Measurements from ENCODE around the gene SARDH. TPM values are rescaled to one million over a fixed set of nuclear protein-coding genes. Genes with fewer than 3 reads are reported as not detected.

SARDH gene
- total and polyA plus RNA-seq, 7 donors, result 0.49 to 3.0 (median 1.9) TPM; not detected in 1

GRCh38 chr9:133667759-133668450 lies 70.2 kb downstream of the SARDH start:
- Histone ChIP-seq H3K4me1 (no peaks in the 10 kb centered on the region), H3K27me3 (no peaks in the 10 kb centered on the region), H3K36me3 (no peaks in the 10 kb centered on the region), H3K9me3 (no peaks in the 10 kb centered on the region), H3K27ac (no peak overlapping the region), H3K4me3 (no peak overlapping the region)
- DNase-seq, result no peak
- intact Hi-C loops (cut with DNase I), result no loop called here
- no peak for TF ChIP-seq POLR2AphosphoS5 (IDR thresholded peaks at IDR 0.05)
- TF ChIP-seq, protein P1, sequence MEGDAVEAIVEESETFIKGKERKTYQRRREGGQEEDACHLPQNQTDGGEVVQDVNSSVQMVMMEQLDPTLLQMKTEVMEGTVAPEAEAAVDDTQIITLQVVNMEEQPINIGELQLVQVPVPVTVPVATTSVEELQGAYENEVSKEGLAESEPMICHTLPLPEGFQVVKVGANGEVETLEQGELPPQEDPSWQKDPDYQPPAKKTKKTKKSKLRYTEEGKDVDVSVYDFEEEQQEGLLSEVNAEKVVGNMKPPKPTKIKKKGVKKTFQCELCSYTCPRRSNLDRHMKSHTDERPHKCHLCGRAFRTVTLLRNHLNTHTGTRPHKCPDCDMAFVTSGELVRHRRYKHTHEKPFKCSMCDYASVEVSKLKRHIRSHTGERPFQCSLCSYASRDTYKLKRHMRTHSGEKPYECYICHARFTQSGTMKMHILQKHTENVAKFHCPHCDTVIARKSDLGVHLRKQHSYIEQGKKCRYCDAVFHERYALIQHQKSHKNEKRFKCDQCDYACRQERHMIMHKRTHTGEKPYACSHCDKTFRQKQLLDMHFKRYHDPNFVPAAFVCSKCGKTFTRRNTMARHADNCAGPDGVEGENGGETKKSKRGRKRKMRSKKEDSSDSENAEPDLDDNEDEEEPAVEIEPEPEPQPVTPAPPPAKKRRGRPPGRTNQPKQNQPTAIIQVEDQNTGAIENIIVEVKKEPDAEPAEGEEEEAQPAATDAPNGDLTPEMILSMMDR (IDR thresholded peaks at IDR 0.05), result no peak
- TF ChIP-seq EP300 (IDR thresholded peaks at IDR 0.05), result no peak
- no peak for TF ChIP-seq POLR2A (IDR thresholded peaks at IDR 0.05)
- WGBS, 2 donors, result 58 to 68% methylated on average over 17 of the region's 17 CpGs

DNA sequence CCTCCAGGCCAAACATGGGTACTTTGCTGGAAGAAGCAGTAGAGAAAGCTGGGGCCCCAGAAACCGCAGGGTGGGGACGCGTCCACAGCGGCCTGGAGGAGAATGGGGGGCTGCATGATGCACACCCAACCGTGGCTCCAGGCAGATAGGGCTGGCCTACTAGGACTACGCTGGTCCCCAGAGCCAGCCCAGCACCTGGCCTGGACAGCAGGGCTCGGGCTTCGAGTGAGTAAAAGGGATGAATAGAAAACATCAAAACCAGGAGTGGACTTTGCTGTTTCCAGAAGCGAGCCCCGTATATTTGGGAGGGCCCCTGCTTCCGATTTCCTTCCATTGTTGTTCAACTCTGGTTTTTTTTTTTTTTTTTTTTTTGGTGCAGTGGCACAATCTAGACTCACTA lies 71.3 kb downstream of the SARDH start:
- no peaks in the 10 kb centered on the region for H3K9me3 ChIP-seq
- H3K27me3 ChIP-seq, result peaks cover 0 to 8% (median 0%) of the 10 kb centered on the region in 3 donors
- TF ChIP-seq EP300 (IDR thresholded peaks at IDR 0.05), result no peak
- TF ChIP-seq, protein P1 (IDR thresholded peaks at IDR 0.05), result no peak
- no peak for TF ChIP-seq POLR2AphosphoS5 (IDR thresholded peaks at IDR 0.05)
- no peak for TF ChIP-seq POLR2A (IDR thresholded peaks at IDR 0.05)
- intact Hi-C loops (cut with DNase I), result no loop called here
- H3K27ac ChIP-seq, result no peak overlapping the region
- 65 to 78% methylated on average over 11 of the region's 11 CpGs for WGBS, 2 donors
- no peak overlapping the region for H3K4me3 ChIP-seq
- no peaks in the 10 kb centered on the region for H3K36me3 ChIP-seq
- DNase-seq, result no peak
- no peaks in the 10 kb centered on the region for H3K4me1 ChIP-seq

DNA sequence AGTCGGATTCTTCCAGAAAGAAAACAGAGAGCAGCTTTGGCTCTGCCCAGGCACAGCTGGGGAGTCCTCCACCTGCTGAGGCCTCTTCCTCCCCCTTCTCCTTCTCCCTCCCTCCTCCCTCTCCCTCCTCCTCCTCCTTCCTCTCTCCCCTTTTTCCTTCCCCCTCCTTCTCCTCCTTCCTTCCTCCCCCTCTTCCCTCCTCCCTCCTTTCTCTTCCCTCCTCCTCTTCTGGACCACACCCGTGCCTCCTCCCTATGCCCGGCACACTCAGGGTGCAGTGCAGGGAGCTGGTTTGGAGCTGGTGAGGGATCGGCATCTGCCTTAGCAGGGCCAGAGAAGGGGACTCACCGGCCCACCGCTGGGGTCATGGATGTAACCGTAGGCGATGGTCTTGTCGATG lies 71.8 kb downstream of the SARDH start:
- Histone ChIP-seq H3K27me3 (peaks cover 0 to 12% (median 0%) of the 10 kb centered on the region in 3 donors), H3K27ac (no peak overlapping the region), H3K9me3 (no peaks in the 10 kb centered on the region), H3K4me1 (no peaks in the 10 kb centered on the region), H3K36me3 (no peaks in the 10 kb centered on the region), H3K4me3 (no peak overlapping the region)
- 64 to 83% methylated on average over 9 of the region's 9 CpGs for WGBS, 2 donors
- TF ChIP-seq EP300 (IDR thresholded peaks at IDR 0.05), result no peak
- TF ChIP-seq POLR2A (IDR thresholded peaks at IDR 0.05), result no peak
- TF ChIP-seq, protein P1 (IDR thresholded peaks at IDR 0.05), result no peak
- no peak for TF ChIP-seq POLR2AphosphoS5 (IDR thresholded peaks at IDR 0.05)
- intact Hi-C loops (cut with DNase I), result no loop called here
- no peak for DNase-seq

DNA sequence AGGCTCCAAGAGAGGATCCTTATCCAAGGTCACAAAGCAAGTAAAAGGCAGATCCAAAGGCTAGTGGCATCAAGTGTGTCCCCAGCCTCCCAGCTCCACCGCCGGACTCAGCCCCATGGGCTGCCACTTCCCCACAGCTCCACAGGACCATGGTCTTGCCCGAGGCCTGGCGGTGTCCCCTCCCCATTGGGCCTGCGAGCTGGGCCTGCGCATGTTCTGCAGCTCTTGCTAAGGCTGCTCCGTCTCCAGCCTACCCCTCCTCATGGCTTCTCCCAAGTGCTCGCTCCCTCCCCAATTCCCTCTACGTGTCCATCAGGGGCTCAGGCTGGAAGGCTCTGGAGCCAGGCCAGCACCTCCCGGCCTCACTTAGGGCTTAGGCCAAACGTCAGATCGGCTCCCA lies 72.6 kb downstream of the SARDH start:
- intact Hi-C loops (cut with DNase I), result no loop called here
- DNase-seq, result no peak
- Histone ChIP-seq H3K4me1 (no peaks in the 10 kb centered on the region), H3K27me3 (peaks cover 0 to 21% (median 0%) of the 10 kb centered on the region in 3 donors), H3K36me3 (no peaks in the 10 kb centered on the region), H3K9me3 (no peaks in the 10 kb centered on the region), H3K4me3 (no peak overlapping the region), H3K27ac (no peak overlapping the region)
- WGBS, 2 donors, result 85 to 88% methylated on average over 12 of the region's 12 CpGs
- TF ChIP-seq, protein P1 (IDR thresholded peaks at IDR 0.05), result no peak
- TF ChIP-seq POLR2A (IDR thresholded peaks at IDR 0.05) (no peak), POLR2AphosphoS5 (IDR thresholded peaks at IDR 0.05) (no peak), EP300 (IDR thresholded peaks at IDR 0.05) (no peak)

GRCh38 chr9:133665096-133665495 lies 73.1 kb downstream of the SARDH start:
- H3K27ac ChIP-seq, result no peak overlapping the region
- TF ChIP-seq EP300 (IDR thresholded peaks at IDR 0.05), result no peak
- WGBS, 2 donors, result 82 to 90% methylated on average over 13 of the region's 13 CpGs
- intact Hi-C loops (cut with DNase I), result no loop called here
- H3K4me3 ChIP-seq, result no peak overlapping the region
- no peaks in the 10 kb centered on the region for H3K9me3 ChIP-seq
- H3K4me1 ChIP-seq, result no peaks in the 10 kb centered on the region
- DNase-seq, result no peak
- no peaks in the 10 kb centered on the region for H3K36me3 ChIP-seq
- peaks cover 0 to 25% (median 0%) of the 10 kb centered on the region in 3 donors for H3K27me3 ChIP-seq
